Measurements from ENCODE around the gene OARD1. TPM values are rescaled to one million over a fixed set of nuclear protein-coding genes. Genes with fewer than 3 reads are reported as not detected.
A peak's percentile ranks its signal among the peaks of the same experiment; 100 is the strongest.

Gene OARD1
- total and polyA plus RNA-seq, 10 of the 15 experiments (the other 5 are each of a cell fraction or from before 2014, with no cell fraction given): 19.0 to 63.5 (median 43.6) TPM

GRCh38 chr6:41073968-41074691 lies 2.0 kb upstream of the OARD1 start (continued):
- TF ChIP-seq ZBTB33 (IDR thresholded peaks at IDR 0.05): no peak
- TF ChIP-seq PML (IDR thresholded peaks at IDR 0.05; ENCODE audit: low read length): peak; percentile 3; the same call in 1 of the 2 replicates
- no peak for TF ChIP-seq CBFB (IDR thresholded peaks at IDR 0.05; ENCODE audit: low read depth)
- TF ChIP-seq ZNF207 (IDR thresholded peaks at IDR 0.05; ENCODE audit: borderline replicate concordance): no peak
- no peak for TF ChIP-seq CHD2 (IDR thresholded peaks at IDR 0.05; ENCODE audit: borderline replicate concordance, low read depth, low read length)
- TF ChIP-seq NFIC (IDR thresholded peaks at IDR 0.05; ENCODE audit: low read depth, low read length): 0 out of 2 replicates have a peak, but pooled peaks have one; percentile 29
- no peak for TF ChIP-seq CBX5 (IDR thresholded peaks at IDR 0.05; ENCODE audit: low read depth)
- TF ChIP-seq, protein P1, sequence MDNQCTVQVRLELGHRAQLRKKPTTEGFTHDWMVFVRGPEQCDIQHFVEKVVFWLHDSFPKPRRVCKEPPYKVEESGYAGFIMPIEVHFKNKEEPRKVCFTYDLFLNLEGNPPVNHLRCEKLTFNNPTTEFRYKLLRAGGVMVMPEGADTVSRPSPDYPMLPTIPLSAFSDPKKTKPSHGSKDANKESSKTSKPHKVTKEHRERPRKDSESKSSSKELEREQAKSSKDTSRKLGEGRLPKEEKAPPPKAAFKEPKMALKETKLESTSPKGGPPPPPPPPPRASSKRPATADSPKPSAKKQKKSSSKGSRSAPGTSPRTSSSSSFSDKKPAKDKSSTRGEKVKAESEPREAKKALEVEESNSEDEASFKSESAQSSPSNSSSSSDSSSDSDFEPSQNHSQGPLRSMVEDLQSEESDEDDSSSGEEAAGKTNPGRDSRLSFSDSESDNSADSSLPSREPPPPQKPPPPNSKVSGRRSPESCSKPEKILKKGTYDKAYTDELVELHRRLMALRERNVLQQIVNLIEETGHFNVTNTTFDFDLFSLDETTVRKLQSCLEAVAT (IDR thresholded peaks at IDR 0.05): peak; percentile 77
- no peak for TF ChIP-seq YY1 (IDR thresholded peaks at IDR 0.05; ENCODE audit: low read depth, low read length)
- no peak for TF ChIP-seq CBX3 (IDR thresholded peaks at IDR 0.05; ENCODE audit: borderline replicate concordance, low read depth)
- TF ChIP-seq MEF2B (IDR thresholded peaks at IDR 0.05; ENCODE audit: partially characterized antibody, poor library complexity, severe bottlenecking): peak; percentile 91
- 0 out of 2 replicates have a peak, but pooled peaks have one; percentile 25 for TF ChIP-seq SIN3A (IDR thresholded peaks at IDR 0.05; ENCODE audit: low read depth, low read length)
- no peak; the same call in 1 of the 2 replicates for TF ChIP-seq CREB1 (IDR thresholded peaks at IDR 0.05; ENCODE audit: low read depth)
- no peak for TF ChIP-seq ATF7 (IDR thresholded peaks at IDR 0.05; ENCODE audit: low read depth)
- TF ChIP-seq, protein P2, sequence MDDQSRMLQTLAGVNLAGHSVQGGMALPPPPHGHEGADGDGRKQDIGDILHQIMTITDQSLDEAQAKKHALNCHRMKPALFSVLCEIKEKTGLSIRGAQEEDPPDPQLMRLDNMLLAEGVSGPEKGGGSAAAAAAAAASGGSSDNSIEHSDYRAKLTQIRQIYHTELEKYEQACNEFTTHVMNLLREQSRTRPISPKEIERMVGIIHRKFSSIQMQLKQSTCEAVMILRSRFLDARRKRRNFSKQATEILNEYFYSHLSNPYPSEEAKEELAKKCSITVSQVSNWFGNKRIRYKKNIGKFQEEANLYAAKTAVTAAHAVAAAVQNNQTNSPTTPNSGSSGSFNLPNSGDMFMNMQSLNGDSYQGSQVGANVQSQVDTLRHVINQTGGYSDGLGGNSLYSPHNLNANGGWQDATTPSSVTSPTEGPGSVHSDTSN (IDR thresholded peaks at IDR 0.05; ENCODE audit: insufficient replicate concordance, low read depth, low read length): no peak
- TF ChIP-seq, protein P3, sequence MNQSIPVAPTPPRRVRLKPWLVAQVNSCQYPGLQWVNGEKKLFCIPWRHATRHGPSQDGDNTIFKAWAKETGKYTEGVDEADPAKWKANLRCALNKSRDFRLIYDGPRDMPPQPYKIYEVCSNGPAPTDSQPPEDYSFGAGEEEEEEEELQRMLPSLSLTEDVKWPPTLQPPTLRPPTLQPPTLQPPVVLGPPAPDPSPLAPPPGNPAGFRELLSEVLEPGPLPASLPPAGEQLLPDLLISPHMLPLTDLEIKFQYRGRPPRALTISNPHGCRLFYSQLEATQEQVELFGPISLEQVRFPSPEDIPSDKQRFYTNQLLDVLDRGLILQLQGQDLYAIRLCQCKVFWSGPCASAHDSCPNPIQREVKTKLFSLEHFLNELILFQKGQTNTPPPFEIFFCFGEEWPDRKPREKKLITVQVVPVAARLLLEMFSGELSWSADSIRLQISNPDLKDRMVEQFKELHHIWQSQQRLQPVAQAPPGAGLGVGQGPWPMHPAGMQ (IDR thresholded peaks at IDR 0.05; ENCODE audit: borderline replicate concordance): no peak
- no peak for TF ChIP-seq BCL11A (IDR thresholded peaks at IDR 0.05; ENCODE audit: low read depth, low read length)
- no peak for TF ChIP-seq YBX1 (IDR thresholded peaks at IDR 0.05)
- TF ChIP-seq MTA2 (IDR thresholded peaks at IDR 0.05; ENCODE audit: low read depth): no peak
- TF ChIP-seq GABPA (IDR thresholded peaks at IDR 0.05; ENCODE audit: low read depth): no peak
- TF ChIP-seq TARDBP (IDR thresholded peaks at IDR 0.05; ENCODE audit: borderline replicate concordance): no peak
- TF ChIP-seq PRDM15 (CRISPR knock-in tag; IDR thresholded peaks at IDR 0.05): no peak

All from GM12878 (cell line).